Dendritic cell treated with granulocyte-macrophage colony-stimulating factor and Interleukin-4, amounts not matched to agents 40 ng/mL and 50 ng/mL, for 4 days (primary cell): ENCODE results near the gene PEAR1.

Experiments used
- H3K27ac Mint-ChIP-seq: one replicate; pipeline ENCODE4 v1.8.0; 2022; ENCODE audit warnings: mild to moderate bottlenecking, mixed read lengths
- H3K27me3 Mint-ChIP-seq: one replicate; pipeline ENCODE4 v1.8.0; 2022; ENCODE audit warnings: mild to moderate bottlenecking, mixed read lengths
- H3K36me3 Mint-ChIP-seq: one replicate; pipeline ENCODE4 v1.8.0; 2022; ENCODE audit warnings: low read depth, mixed read lengths
- H3K4me1 Mint-ChIP-seq: one replicate; pipeline ENCODE4 v1.8.0; 2022; ENCODE audit warnings: low read depth, mixed read lengths
- H3K4me3 Mint-ChIP-seq: one replicate; pipeline ENCODE4 v1.8.0; 2022; ENCODE audit warnings: mild to moderate bottlenecking, moderate library complexity, mixed read lengths
- H3K9me3 Mint-ChIP-seq: one replicate; pipeline ENCODE4 v1.8.0; 2022; ENCODE audit warnings: mixed read lengths
- intact Hi-C: fragments of 100-400 bp; cut with micrococcal nuclease; formaldehyde crosslinking; loops from one replicate; pipeline ENCODE4 v1.15.0; 2022

The PEAR1 gene

GRCh38 chr1:156895455-156895812 lies 1.9 kb downstream of the PEAR1 start:
- Mint-ChIP-seq H3K36me3 (no peaks in the 10 kb centered on the region), H3K27ac (no peak overlapping the region), H3K9me3 (no peaks in the 10 kb centered on the region), H3K27me3 (peaks cover 73% of the 10 kb centered on the region), H3K4me3 (no peak overlapping the region), H3K4me1 (peaks cover 28% of the 10 kb centered on the region)
- intact Hi-C loops: no loop called here

GRCh38 chr1:156895927-156896326 lies 2.4 kb downstream of the PEAR1 start:
- Mint-ChIP-seq H3K36me3 (no peaks in the 10 kb centered on the region), H3K4me3 (no peak overlapping the region), H3K4me1 (peaks cover 32% of the 10 kb centered on the region), H3K9me3 (no peaks in the 10 kb centered on the region), H3K27me3 (peaks cover 70% of the 10 kb centered on the region), H3K27ac (no peak overlapping the region)
- intact Hi-C loops: no loop called here

GRCh38 chr1:156896490-156897033 lies 3.0 kb downstream of the PEAR1 start:
- Mint-ChIP-seq H3K36me3 (no peaks in the 10 kb centered on the region), H3K4me3 (no peak overlapping the region), H3K27ac (no peak overlapping the region), H3K4me1 (peaks cover 39% of the 10 kb centered on the region), H3K27me3 (peaks cover 70% of the 10 kb centered on the region), H3K9me3 (no peaks in the 10 kb centered on the region)
- intact Hi-C loops: no loop called here

GRCh38 chr1:156897078-156897825 lies 3.7 kb downstream of the PEAR1 start:
- peaks cover 37% of the 10 kb centered on the region for H3K4me1 Mint-ChIP-seq
- intact Hi-C loops: no loop called here
- H3K9me3 Mint-ChIP-seq: no peaks in the 10 kb centered on the region
- H3K4me3 Mint-ChIP-seq: no peak overlapping the region
- H3K36me3 Mint-ChIP-seq: no peaks in the 10 kb centered on the region
- peak overlapping the region; percentile 52 for H3K27ac Mint-ChIP-seq
- H3K27me3 Mint-ChIP-seq: peaks cover 71% of the 10 kb centered on the region

- intact Hi-C loops: no loop called here
- H3K4me1 Mint-ChIP-seq: peaks cover 37% of the 10 kb centered on the region
- H3K4me3 Mint-ChIP-seq: no peak overlapping the region
- no peaks in the 10 kb centered on the region for H3K9me3 Mint-ChIP-seq
- peaks cover 67% of the 10 kb centered on the region for H3K27me3 Mint-ChIP-seq
- H3K36me3 Mint-ChIP-seq: no peaks in the 10 kb centered on the region
- H3K27ac Mint-ChIP-seq: peak overlapping the region; percentile 52
Measured at GRCh38 chr1:156898161-156898566, 4.6 kb downstream of the PEAR1 start.

GRCh38 chr1:156898971-156899664 lies 5.6 kb downstream of the PEAR1 start:
- peak overlapping the region; percentile 52 for H3K27ac Mint-ChIP-seq
- intact Hi-C loops: no loop called here
- peaks cover 37% of the 10 kb centered on the region for H3K4me1 Mint-ChIP-seq
- no peaks in the 10 kb centered on the region for H3K9me3 Mint-ChIP-seq
- no peaks in the 10 kb centered on the region for H3K36me3 Mint-ChIP-seq
- H3K4me3 Mint-ChIP-seq: no peak overlapping the region
- H3K27me3 Mint-ChIP-seq: peaks cover 66% of the 10 kb centered on the region

GRCh38 chr1:156899956-156900718 lies 6.6 kb downstream of the PEAR1 start:
- Mint-ChIP-seq H3K27me3 (peaks cover 59% of the 10 kb centered on the region), H3K4me3 (no peak overlapping the region), H3K4me1 (peaks cover 37% of the 10 kb centered on the region), H3K27ac (no peak overlapping the region), H3K36me3 (no peaks in the 10 kb centered on the region), H3K9me3 (no peaks in the 10 kb centered on the region)
- intact Hi-C loops: no loop called here

GRCh38 chr1:156900896-156901589 lies 7.5 kb downstream of the PEAR1 start:
- Mint-ChIP-seq H3K9me3 (no peaks in the 10 kb centered on the region), H3K4me3 (no peak overlapping the region), H3K36me3 (no peaks in the 10 kb centered on the region), H3K4me1 (peaks cover 46% of the 10 kb centered on the region), H3K27me3 (peaks cover 57% of the 10 kb centered on the region), H3K27ac (peak overlapping the region; percentile 60)
- intact Hi-C loops: no loop called here

- H3K36me3 Mint-ChIP-seq: no peaks in the 10 kb centered on the region
- intact Hi-C loops: no loop called here
- peak overlapping the region; percentile 60 for H3K27ac Mint-ChIP-seq
- H3K4me1 Mint-ChIP-seq: peaks cover 48% of the 10 kb centered on the region
- no peak overlapping the region for H3K4me3 Mint-ChIP-seq
- H3K27me3 Mint-ChIP-seq: peaks cover 52% of the 10 kb centered on the region
- H3K9me3 Mint-ChIP-seq: no peaks in the 10 kb centered on the region
Measured at GRCh38 chr1:156901590-156901900, 8.0 kb downstream of the PEAR1 start.

- Mint-ChIP-seq H3K4me1 (peaks cover 54% of the 10 kb centered on the region), H3K27me3 (peaks cover 46% of the 10 kb centered on the region), H3K36me3 (no peaks in the 10 kb centered on the region), H3K27ac (peak overlapping the region; percentile 60), H3K4me3 (no peak overlapping the region), H3K9me3 (no peaks in the 10 kb centered on the region)
- intact Hi-C loops: no loop called here
Measured at GRCh38 chr1:156901966-156902915, 8.7 kb downstream of the PEAR1 start.

GRCh38 chr1:156903328-156904091 lies 10.0 kb downstream of the PEAR1 start:
- Mint-ChIP-seq H3K27ac (no peak overlapping the region), H3K9me3 (no peaks in the 10 kb centered on the region), H3K4me1 (peaks cover 50% of the 10 kb centered on the region), H3K27me3 (peaks cover 38% of the 10 kb centered on the region), H3K4me3 (no peak overlapping the region), H3K36me3 (no peaks in the 10 kb centered on the region)
- intact Hi-C loops: no loop called here

GRCh38 chr1:156904187-156904959 lies 10.9 kb downstream of the PEAR1 start:
- intact Hi-C loops: no loop called here

More at GRCh38 chr1:156904187-156904959, 10.9 kb downstream of the PEAR1 start:
- Mint-ChIP-seq H3K9me3 (no peaks in the 10 kb centered on the region), H3K27ac (peak overlapping the region; percentile 65), H3K27me3 (peaks cover 31% of the 10 kb centered on the region), H3K36me3 (no peaks in the 10 kb centered on the region), H3K4me3 (no peak overlapping the region), H3K4me1 (peaks cover 42% of the 10 kb centered on the region)
